Tibial nerve (tissue), 4 donors: ENCODE data around the gene PREB. TPM values are rescaled to one million over a fixed set of nuclear protein-coding genes. Genes with fewer than 3 reads are reported as not detected.

Experiments used
- DNase-seq, 2 donors: peaks; one replicate each; pipeline ENCODE4 v3.0.0-alpha.2; 2019; ENCODE audit warnings: low spot score in 2 of 2
- H3K27ac ChIP-seq, 4 donors: fragments of 200-600 bp; sonication (generic) in 3 of 4; one replicate each; pipeline ENCODE4 v1.5.1; 2017 to 2019; ENCODE audit warnings: mild to moderate bottlenecking in 1 of 4
- H3K27me3 ChIP-seq, 2 donors: fragments of 200-600 bp; sonication (generic) in 1 of 2; one replicate each; pipeline versions ENCODE4 v1.5.1 to v1.6.0; 2017 to 2019
- H3K36me3 ChIP-seq, 3 donors: fragments of 200-600 bp; sonication (generic); one replicate each; pipeline ENCODE4 v1.5.1; 2018 to 2019
- H3K4me1 ChIP-seq, 4 donors: fragments of 200-600 bp; sonication (generic) in 3 of 4; one replicate each; pipeline ENCODE4 v1.5.1; 2017 to 2019
- H3K4me3 ChIP-seq, 4 donors: fragments of 200-600 bp; sonication (generic) in 3 of 4; one replicate each; pipeline ENCODE4 v1.5.1; 2017 to 2019; ENCODE audit warnings: mild to moderate bottlenecking in 1 of 4, moderate library complexity in 1 of 4
- H3K9me3 ChIP-seq, 4 donors: fragments of 200-600 bp; sonication (generic) in 3 of 4; one replicate each; pipeline ENCODE4 v1.5.1; 2017 to 2019
- CTCF ChIP-seq, 5 experiments: fragments of 200-600 bp in 3 of 5; fragments of 450-650 bp in 2 of 5; sonication (generic) in 3 of 5; IDR thresholded peaks; one replicate each; pipeline ENCODE4 v1.5.1; 2016 to 2019; ENCODE audit warnings: antibody characterized with exemption in 5 of 5, mild to moderate bottlenecking in 3 of 5, moderate library complexity in 2 of 5
- EP300 ChIP-seq, 2 donors: sonication (generic); formaldehyde crosslinking; IDR thresholded peaks; one replicate each; pipeline ENCODE4 v1.6.1; 2017; ENCODE audit warnings: antibody characterized with exemption in 2 of 2, mild to moderate bottlenecking in 1 of 2
- POLR2A ChIP-seq, 2 donors: fragments of 450-650 bp; IDR thresholded peaks; one replicate each; pipeline ENCODE4 v1.6.1; 2017; ENCODE audit warnings: antibody characterized with exemption in 2 of 2, mild to moderate bottlenecking in 2 of 2, moderate library complexity in 2 of 2
- WGBS, 2 donors: methylation state at CpG; one replicate each; pipeline ENCODE4 v1.1.5; 2018; 5-methylcytosine and 5-hydroxymethylcytosine counted together
- total RNA-seq, 4 donors: library from RNA; depleted of rRNA; stranded (reverse); fragments of >200 nt; gene quantifications; one replicate each; pipeline ENCODE4 v1.1.0, GENCODE V29; 2016

PREB gene
- total RNA-seq, 4 donors from 2014 or later = 54.4 to 114 (median 80.1) TPM

DNA sequence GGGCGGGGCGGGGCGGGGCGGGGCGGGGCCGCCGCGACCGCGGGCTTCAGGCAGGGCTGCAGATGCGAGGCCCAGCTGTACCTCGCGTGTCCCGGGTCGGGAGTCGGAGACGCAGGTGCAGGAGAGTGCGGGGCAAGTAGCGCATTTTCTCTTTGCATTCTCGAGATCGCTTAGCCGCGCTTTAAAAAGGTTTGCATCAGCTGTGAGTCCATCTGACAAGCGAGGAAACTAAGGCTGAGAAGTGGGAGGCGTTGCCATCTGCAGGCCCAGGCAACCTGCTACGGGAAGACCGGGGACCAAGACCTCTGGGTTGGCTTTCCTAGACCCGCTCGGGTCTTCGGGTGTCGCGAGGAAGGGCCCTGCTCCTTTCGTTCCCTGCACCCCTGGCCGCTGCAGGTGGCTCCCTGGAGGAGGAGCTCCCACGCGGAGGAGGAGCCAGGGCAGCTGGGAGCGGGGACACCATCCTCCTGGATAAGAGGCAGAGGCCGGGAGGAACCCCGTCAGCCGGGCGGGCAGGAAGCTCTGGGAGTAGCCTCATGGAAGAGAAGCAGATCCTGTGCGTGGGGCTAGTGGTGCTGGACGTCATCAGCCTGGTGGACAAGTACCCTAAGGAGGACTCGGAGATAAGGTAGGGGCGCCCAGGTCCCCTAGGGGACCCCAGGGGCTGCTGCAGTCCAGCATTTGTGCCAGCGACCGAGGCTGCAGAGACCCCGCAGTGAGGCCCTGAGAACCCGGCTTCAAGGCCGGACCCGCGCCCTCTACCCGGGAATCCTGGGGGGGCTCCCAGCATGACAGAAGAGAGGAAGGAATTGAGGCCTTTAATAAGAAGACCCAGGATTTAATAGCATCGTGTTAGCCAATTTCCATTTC is 47.5 kb downstream of the PREB start, which contains the start of gene KHK:
KHK (plus strand) TSS at position 49 of the 870 bp plus-strand sequence; CDS start at position 537, 488 bp downstream.
- Histone ChIP-seq H3K36me3 (peaks cover 0 to 17% (median 0%) of the 10 kb centered on the region in 3 donors), H3K9me3 (no peaks in the 10 kb centered on the region), H3K4me1 (peaks cover 0 to 28% (median 16%) of the 10 kb centered on the region in 4 donors), H3K27ac (peak within 1 kb of the TSS; percentile 79 to 95 (median 94)), H3K4me3 (peak within 1 kb of the TSS; percentile 68 to 82 (median 72)), H3K27me3 (no peaks in the 10 kb centered on the region)
- DNase-seq = no peak
- TF ChIP-seq CTCF (IDR thresholded peaks at IDR 0.05) = no peak
- TF ChIP-seq POLR2A (IDR thresholded peaks at IDR 0.05) = no peak
- no peak for TF ChIP-seq EP300 (IDR thresholded peaks at IDR 0.05)
- 14 to 15% methylated on average over 31 to 40 of the region's 54 CpGs for WGBS, 2 donors

GRCh38 chr2:27086090-27086723 is 48.2 kb downstream of the PREB start:
- Histone ChIP-seq H3K27ac (peak overlapping the region; percentile 79 to 95 (median 94)), H3K36me3 (peaks cover 0 to 14% (median 0%) of the 10 kb centered on the region in 3 donors), H3K9me3 (no peaks in the 10 kb centered on the region), H3K27me3 (no peaks in the 10 kb centered on the region), H3K4me3 (peak overlapping the region; percentile 68 to 82 (median 72)), H3K4me1 (peaks cover 0 to 36% (median 23%) of the 10 kb centered on the region in 4 donors)
- WGBS, 2 donors = 0 to 1% methylated on average over 26 to 39 of the region's 81 CpGs
- peak; percentile 95 to 99 (median 98) for TF ChIP-seq CTCF (IDR thresholded peaks at IDR 0.05)
- TF ChIP-seq POLR2A (IDR thresholded peaks at IDR 0.05) = peak; percentile 74 to 85
- TF ChIP-seq EP300 (IDR thresholded peaks at IDR 0.05) = peak in 1 of 2 donors; percentile 86
- DNase-seq = peak; percentile 91 to 93

- no peaks in the 10 kb centered on the region for H3K9me3 ChIP-seq
- H3K27me3 ChIP-seq = no peaks in the 10 kb centered on the region
- peak overlapping the region; percentile 68 to 82 (median 72) for H3K4me3 ChIP-seq
- peaks cover 0 to 41% (median 26%) of the 10 kb centered on the region in 4 donors for H3K4me1 ChIP-seq
- DNase-seq = peak; percentile 63 to 64
- 0% methylated on average over 13 to 29 of the region's 38 CpGs for WGBS, 2 donors
- peaks cover 0 to 14% (median 0%) of the 10 kb centered on the region in 3 donors for H3K36me3 ChIP-seq
- TF ChIP-seq CTCF (IDR thresholded peaks at IDR 0.05) (peak in 3 of 5 experiments; percentile 40 to 50 (median 42)), EP300 (IDR thresholded peaks at IDR 0.05) (peak in 1 of 2 donors; percentile 82), POLR2A (IDR thresholded peaks at IDR 0.05) (no peak)
- peak overlapping the region; percentile 79 to 95 (median 94) for H3K27ac ChIP-seq
Measured at GRCh38 chr2:27085673-27086089, 48.8 kb downstream of the PREB start.

DNA sequence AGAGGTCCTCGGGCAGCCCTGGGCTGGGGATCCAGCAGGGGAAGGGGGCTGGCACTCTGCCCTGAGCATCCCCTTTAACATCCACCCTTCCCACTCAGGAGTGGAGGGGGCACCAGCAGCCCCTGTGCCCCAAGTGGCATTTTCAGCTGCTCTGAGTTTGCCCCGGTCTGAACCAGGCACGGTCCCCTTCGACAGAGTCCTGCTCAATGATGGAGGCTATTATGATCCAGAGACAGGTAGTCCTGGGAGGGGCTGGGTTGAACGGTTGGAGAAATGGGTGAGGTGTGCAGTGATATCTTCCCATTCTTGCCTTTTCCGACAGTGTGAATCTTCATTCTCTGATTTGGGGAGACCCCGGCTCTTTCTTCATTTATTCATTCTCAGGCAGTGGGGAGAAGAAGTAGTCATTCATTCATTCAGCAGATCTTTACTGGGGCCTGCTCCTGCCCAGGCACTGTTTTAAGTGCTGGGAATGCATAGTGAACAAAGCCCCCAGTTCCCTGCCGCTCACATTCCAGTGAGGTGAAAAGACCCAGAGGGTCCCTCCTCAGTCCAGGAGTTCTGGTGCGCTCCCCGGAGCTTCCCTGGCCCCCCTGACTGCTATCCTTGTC is 49.3 kb downstream of the PREB start:
- no peak for DNase-seq
- Histone ChIP-seq H3K4me1 (peaks cover 0 to 46% (median 31%) of the 10 kb centered on the region in 4 donors), H3K4me3 (peak overlapping the region; percentile 68 to 82 (median 72)), H3K36me3 (peaks cover 0 to 14% (median 0%) of the 10 kb centered on the region in 3 donors), H3K27me3 (no peaks in the 10 kb centered on the region), H3K27ac (peak overlapping the region in 3 of 4 donors; percentile 92 to 95 (median 95)), H3K9me3 (no peaks in the 10 kb centered on the region)
- WGBS, 2 donors = 55 to 65% methylated on average over 8 to 10 of the region's 10 CpGs
- TF ChIP-seq CTCF (IDR thresholded peaks at IDR 0.05) = no peak
- no peak for TF ChIP-seq POLR2A (IDR thresholded peaks at IDR 0.05)
- TF ChIP-seq EP300 (IDR thresholded peaks at IDR 0.05) = no peak
